Measurements from ENCODE around the gene CADM1.

- TF ChIP-seq, protein P1, sequence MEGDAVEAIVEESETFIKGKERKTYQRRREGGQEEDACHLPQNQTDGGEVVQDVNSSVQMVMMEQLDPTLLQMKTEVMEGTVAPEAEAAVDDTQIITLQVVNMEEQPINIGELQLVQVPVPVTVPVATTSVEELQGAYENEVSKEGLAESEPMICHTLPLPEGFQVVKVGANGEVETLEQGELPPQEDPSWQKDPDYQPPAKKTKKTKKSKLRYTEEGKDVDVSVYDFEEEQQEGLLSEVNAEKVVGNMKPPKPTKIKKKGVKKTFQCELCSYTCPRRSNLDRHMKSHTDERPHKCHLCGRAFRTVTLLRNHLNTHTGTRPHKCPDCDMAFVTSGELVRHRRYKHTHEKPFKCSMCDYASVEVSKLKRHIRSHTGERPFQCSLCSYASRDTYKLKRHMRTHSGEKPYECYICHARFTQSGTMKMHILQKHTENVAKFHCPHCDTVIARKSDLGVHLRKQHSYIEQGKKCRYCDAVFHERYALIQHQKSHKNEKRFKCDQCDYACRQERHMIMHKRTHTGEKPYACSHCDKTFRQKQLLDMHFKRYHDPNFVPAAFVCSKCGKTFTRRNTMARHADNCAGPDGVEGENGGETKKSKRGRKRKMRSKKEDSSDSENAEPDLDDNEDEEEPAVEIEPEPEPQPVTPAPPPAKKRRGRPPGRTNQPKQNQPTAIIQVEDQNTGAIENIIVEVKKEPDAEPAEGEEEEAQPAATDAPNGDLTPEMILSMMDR (IDR thresholded peaks at IDR 0.05), result no peak
- no peak for TF ChIP-seq POLR2A (IDR thresholded peaks at IDR 0.05)
Measured at GRCh38 chr11:115425816-115426215, 78.4 kb downstream of the CADM1 start.

Data from heart left ventricle (tissue), 13 donors.